ENCODE data around the gene PRKCG. TPM values are rescaled to one million over a fixed set of nuclear protein-coding genes. Genes with fewer than 3 reads are reported as not detected.

The PRKCG gene
- total RNA-seq, 4 donors from 2014 or later, result not detected

GRCh38 chr19:53885036-53885435 lies 3.0 kb downstream of the PRKCG start:
- peaks cover 0 to 7% of the 10 kb centered on the region in 2 donors for H3K4me1 ChIP-seq
- H3K27ac ChIP-seq, result no peak overlapping the region
- DNase-seq (no peak), ATAC-seq (no peak)
- in situ Hi-C loops (cut with MboI; ENCODE audit: low sequenced_read_pairs in 4 of 4), result no loop called here
- H3K9me3 ChIP-seq, result no peaks in the 10 kb centered on the region
- intact Hi-C loops (cut with DNase I; ENCODE audit: low total_unique reads), result no loop called here
- H3K36me3 ChIP-seq, result no peaks in the 10 kb centered on the region
- H3K27me3 ChIP-seq, result peaks cover 29 to 43% (median 33%) of the 10 kb centered on the region in 3 donors
- no peak overlapping the region for H3K4me3 ChIP-seq
- no peak for TF ChIP-seq CTCF (IDR thresholded peaks at IDR 0.05 in 4 of 5, conservative IDR thresholded peaks at IDR 0.05 in 1 of 5)

GRCh38 chr19:53892301-53892980 lies 10.4 kb downstream of the PRKCG start:
- Histone ChIP-seq H3K36me3 (no peaks in the 10 kb centered on the region), H3K27ac (no peak overlapping the region), H3K4me1 (no peaks in the 10 kb centered on the region), H3K9me3 (no peaks in the 10 kb centered on the region), H3K27me3 (peaks cover 17 to 32% (median 27%) of the 10 kb centered on the region in 3 donors), H3K4me3 (no peak overlapping the region)
- no peak for DNase-seq
- in situ Hi-C loops (cut with MboI; ENCODE audit: low sequenced_read_pairs in 4 of 4) (no loop called here), intact Hi-C loops (cut with DNase I; ENCODE audit: low total_unique reads) (no loop called here)
- TF ChIP-seq CTCF (IDR thresholded peaks at IDR 0.05 in 4 of 5, conservative IDR thresholded peaks at IDR 0.05 in 1 of 5), result no peak
- no peak for TF ChIP-seq POLR2A (IDR thresholded peaks at IDR 0.05)
- ATAC-seq, result no peak

GRCh38 chr19:53892981-53893325 lies 11.0 kb downstream of the PRKCG start:
- Histone ChIP-seq H3K27me3 (peaks cover 22 to 37% (median 32%) of the 10 kb centered on the region in 3 donors), H3K4me1 (no peaks in the 10 kb centered on the region), H3K9me3 (no peaks in the 10 kb centered on the region), H3K36me3 (no peaks in the 10 kb centered on the region), H3K4me3 (no peak overlapping the region), H3K27ac (no peak overlapping the region)
- TF ChIP-seq POLR2A (IDR thresholded peaks at IDR 0.05) (no peak), CTCF (IDR thresholded peaks at IDR 0.05 in 4 of 5, conservative IDR thresholded peaks at IDR 0.05 in 1 of 5) (no peak)
- ATAC-seq, result no peak
- in situ Hi-C loops (cut with MboI; ENCODE audit: low sequenced_read_pairs in 4 of 4) (no loop called here), intact Hi-C loops (cut with DNase I; ENCODE audit: low total_unique reads) (no loop called here)
- DNase-seq, result no peak

- H3K4me1 ChIP-seq, result no peaks in the 10 kb centered on the region
- H3K27me3 ChIP-seq, result peaks cover 22 to 47% (median 34%) of the 10 kb centered on the region in 3 donors
- ATAC-seq, result no peak
Observed at GRCh38 chr19:53894707-53895106, 12.7 kb downstream of the PRKCG start.

More at GRCh38 chr19:53894707-53895106, 12.7 kb downstream of the PRKCG start:
- H3K27ac ChIP-seq, result no peak overlapping the region
- no peak for TF ChIP-seq POLR2A (IDR thresholded peaks at IDR 0.05)
- no peak for TF ChIP-seq CTCF (IDR thresholded peaks at IDR 0.05 in 4 of 5, conservative IDR thresholded peaks at IDR 0.05 in 1 of 5)
- no peaks in the 10 kb centered on the region for H3K9me3 ChIP-seq
- no peaks in the 10 kb centered on the region for H3K36me3 ChIP-seq
- intact Hi-C loops (cut with DNase I; ENCODE audit: low total_unique reads), result no loop called here
- H3K4me3 ChIP-seq, result no peak overlapping the region
- in situ Hi-C loops (cut with MboI; ENCODE audit: low sequenced_read_pairs in 4 of 4), result no loop called here
- no peak for DNase-seq
